AG09309 (cell line): ENCODE results near the gene FANCE.

ENCODE experiments used
- DNase-seq: peaks from one replicate; pipeline ENCODE4 v3.0.0-alpha.2; 2010; ENCODE audit warnings: low read depth
- H3K4me3 ChIP-seq: 2 replicates; pipeline ENCODE4 v1.5.1; 2011; ENCODE audit warnings: mild to moderate bottlenecking, low read depth, low read length, moderate library complexity; ENCODE audit not compliant: control insufficient read depth
- TF ChIP-seq, protein P1 (sequence below): IDR thresholded peaks from 2 replicates; pipeline ENCODE4 v1.5.1; 2011; ENCODE audit warnings: mild to moderate bottlenecking, low read depth, low read length, inconsistent platforms; ENCODE audit not compliant: insufficient read depth, control insufficient read depth; ENCODE audit errors: missing control alignments

Gene FANCE

DNA sequence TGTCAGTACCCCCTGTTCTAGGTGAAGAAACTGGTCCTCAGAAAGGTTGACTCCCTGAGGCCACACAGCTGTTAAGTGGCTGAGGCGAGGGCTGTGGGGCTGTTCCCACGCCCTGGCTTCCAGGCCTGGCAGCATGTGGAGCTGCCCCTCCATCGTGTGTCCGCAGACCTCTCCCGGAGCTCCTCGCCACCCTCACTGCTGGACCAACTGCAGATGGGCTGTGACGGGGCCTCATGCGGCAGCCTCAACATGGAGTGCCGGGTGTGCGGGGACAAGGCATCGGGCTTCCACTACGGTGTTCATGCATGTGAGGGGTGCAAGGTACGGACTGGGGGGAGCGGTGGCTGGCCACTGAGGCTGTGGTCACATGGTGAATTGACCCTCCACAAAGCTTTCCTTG lies 32.2 kb upstream of the FANCE start:
- DNase-seq = no peak
- TF ChIP-seq, protein P1, sequence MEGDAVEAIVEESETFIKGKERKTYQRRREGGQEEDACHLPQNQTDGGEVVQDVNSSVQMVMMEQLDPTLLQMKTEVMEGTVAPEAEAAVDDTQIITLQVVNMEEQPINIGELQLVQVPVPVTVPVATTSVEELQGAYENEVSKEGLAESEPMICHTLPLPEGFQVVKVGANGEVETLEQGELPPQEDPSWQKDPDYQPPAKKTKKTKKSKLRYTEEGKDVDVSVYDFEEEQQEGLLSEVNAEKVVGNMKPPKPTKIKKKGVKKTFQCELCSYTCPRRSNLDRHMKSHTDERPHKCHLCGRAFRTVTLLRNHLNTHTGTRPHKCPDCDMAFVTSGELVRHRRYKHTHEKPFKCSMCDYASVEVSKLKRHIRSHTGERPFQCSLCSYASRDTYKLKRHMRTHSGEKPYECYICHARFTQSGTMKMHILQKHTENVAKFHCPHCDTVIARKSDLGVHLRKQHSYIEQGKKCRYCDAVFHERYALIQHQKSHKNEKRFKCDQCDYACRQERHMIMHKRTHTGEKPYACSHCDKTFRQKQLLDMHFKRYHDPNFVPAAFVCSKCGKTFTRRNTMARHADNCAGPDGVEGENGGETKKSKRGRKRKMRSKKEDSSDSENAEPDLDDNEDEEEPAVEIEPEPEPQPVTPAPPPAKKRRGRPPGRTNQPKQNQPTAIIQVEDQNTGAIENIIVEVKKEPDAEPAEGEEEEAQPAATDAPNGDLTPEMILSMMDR = no peak
- H3K4me3 ChIP-seq = no peak overlapping the region

DNA sequence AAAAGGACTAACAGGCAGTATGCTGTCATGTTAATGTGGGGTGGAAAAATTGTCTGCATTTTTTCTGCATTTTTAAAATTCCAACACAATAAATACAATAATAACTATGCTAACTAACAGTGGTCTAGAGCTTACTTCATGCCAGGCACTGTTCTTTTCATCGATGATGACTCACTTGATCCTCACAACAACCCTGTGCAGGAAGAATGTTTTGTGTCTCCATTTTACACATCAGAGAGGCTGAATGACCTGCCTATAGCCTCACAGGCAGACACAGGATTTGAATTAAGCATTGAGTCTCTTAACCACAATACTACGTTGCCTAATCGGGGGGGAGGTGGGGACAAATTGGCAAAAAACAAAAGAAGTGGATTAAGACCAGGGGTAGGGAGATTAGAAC lies 26.9 kb upstream of the FANCE start:
- peak; percentile 81 for DNase-seq
- TF ChIP-seq, protein P1 = no peak

DNA sequence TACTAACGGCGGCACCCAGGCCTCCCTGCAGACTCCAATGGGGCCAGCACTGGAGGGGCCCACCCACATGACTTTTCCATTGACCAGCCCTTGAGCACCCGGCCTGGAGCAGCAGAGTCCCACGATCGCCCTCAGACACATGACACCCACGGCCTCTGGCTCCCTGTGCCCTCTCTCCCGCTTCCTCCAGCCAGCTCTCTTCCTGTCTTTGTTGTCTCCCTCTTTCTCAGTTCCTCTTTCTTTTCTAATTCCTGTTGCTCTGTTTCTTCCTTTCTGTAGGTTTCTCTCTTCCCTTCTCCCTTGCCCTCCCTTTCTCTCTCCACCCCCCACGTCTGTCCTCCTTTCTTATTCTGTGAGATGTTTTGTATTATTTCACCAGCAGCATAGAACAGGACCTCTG lies 26.1 kb upstream of the FANCE start:
- DNase-seq = no peak
- H3K4me3 ChIP-seq = no peak overlapping the region
- TF ChIP-seq, protein P1 = no peak

More for the DNA sequence above, 26.9 kb upstream of the FANCE start:
- no peak overlapping the region for H3K4me3 ChIP-seq

DNA sequence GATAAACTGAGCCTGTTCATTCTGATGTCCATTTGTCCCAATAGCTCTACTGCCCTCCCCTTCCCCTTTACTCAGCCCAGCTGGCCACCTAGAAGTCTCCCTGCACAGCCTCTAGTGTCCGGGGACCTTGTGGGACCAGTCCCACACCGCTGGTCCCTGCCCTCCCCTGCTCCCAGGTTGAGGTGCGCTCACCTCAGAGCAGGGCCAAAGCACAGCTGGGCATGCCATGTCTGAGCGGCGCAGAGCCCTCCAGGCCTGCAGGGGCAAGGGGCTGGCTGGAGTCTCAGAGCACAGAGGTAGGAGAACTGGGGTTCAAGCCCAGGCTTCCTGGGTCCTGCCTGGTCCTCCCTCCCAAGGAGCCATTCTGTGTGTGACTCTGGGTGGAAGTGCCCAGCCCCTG lies 24.7 kb upstream of the FANCE start:
- TF ChIP-seq, protein P1 = no peak
- no peak overlapping the region for H3K4me3 ChIP-seq
- no peak for DNase-seq

DNA sequence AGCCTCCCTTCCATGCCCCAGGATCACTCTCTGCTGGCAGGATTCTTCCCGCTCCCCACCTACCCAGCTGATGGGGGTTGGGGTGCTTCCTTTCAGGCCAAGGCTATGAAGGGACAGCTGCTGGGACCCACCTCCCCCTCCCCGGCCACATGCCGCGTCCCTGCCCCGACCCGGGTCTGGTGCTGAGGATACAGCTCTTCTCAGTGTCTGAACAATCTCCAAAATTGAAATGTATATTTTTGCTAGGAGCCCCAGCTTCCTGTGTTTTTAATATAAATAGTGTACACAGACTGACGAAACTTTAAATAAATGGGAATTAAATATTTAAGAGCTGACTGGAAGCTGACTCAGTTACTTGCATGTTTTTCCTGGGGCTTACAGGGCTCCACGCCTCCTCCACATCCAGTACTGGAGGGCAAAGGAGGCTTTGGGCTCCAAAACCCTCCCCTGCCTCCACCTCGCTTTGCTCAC lies 24.3 kb upstream of the FANCE start:
- TF ChIP-seq, protein P1 = no peak
- no peak for DNase-seq
- H3K4me3 ChIP-seq = no peak overlapping the region

DNA sequence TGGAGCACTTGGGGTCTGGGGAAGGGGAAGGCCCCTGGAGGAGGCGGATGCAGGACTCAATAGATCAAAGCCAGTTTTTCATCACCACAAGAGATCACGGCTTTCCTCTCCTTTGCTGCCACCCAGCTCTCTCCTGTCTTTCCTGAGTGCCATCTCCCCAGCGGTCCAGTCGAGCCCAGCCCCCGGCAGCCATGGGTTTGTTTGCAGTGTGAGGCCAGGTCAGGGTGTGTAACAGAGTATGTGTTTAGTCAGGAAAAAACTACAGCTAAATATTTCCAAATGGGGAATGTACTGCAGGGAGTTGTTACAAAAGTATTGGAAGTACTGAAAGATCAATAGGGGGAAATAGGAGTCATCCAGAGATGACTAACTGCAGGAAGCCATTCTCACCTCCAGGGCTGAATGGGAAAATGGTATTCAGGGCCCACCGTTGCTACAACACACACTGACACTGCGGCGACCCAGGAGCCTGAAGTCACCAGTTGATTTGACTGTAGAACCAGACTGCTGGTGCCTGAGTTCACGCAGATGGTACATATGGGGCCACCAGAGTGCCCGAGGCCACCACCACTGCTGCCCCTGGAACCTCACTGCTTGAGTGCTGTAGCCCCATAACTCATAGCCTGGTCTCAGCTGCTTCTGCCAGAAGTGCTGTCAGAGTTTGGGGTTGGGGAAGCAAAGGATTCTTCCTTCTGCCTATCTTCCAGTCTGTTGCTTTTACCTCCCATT lies 23.6 kb upstream of the FANCE start:
- TF ChIP-seq, protein P1 = no peak
- H3K4me3 ChIP-seq = no peak overlapping the region
- no peak for DNase-seq
